Stimulated activated CD8-positive, alpha-beta memory T cell treated with anti-CD3 and anti-CD28 coated beads, Interleukin-4, amount 100 ng/mL, for 4 hours (primary cell): Measurements from ENCODE around the gene YWHAE.
"Not testable (repeated sequence)": the region's sequence is repeated elsewhere in the genome, so short reads cannot be mapped to it uniquely, and the experiment has no call there.

Source experiments
- DNase-seq, 2 donors: peaks; one replicate each; pipeline ENCODE4 v3.0.0-alpha.2; 2020; ENCODE audit warnings: low read depth in 2 of 2, low spot score in 1 of 2

Gene YWHAE

GRCh38 chr17:1413281-1413791 lies 13.3 kb upstream of the YWHAE start:
- no peak for DNase-seq

- DNase-seq: no peak
Measured at GRCh38 chr17:1412185-1413110, 12.4 kb upstream of the YWHAE start.

- DNase-seq: no peak
Measured at GRCh38 chr17:1402262-1402586, 2.2 kb upstream of the YWHAE start.

DNA sequence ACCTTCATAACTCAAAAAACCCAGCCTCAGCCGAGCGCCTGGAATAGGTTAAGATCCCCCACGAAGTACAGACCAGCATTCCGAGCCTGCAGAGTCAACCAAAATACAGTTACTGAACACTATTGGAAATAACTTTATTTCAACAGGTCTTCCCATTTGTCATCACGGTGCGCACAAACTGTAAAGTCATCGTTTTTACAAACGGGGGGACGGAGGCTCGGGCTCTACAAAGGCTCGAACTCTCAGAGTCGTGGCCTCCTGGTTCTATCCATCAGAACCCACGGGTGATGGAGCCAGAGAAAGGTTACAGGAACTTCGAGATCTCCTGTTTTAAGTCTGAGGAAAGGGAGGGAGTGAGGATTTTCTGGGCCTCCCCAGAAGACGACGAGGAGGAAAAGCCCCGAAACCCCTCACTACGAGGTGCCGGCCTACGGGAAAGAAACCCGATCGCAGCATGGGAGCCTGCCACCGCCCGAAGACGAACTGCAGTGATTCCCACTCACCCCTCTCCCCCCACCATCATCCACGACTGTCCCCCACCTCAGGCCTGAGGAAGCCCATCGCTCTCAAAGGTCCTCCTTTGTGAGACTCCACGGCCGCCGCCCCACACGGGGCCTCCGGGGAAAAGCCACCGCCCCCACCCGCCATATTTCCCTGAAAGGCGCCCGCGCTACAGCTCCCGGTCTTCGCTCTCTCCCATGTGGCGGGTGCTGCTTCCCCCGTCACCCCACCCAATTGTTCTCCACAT lies 917 bp downstream of the YWHAE start:
- DNase-seq: peak in 1 of 2 donors; percentile 20

DNA sequence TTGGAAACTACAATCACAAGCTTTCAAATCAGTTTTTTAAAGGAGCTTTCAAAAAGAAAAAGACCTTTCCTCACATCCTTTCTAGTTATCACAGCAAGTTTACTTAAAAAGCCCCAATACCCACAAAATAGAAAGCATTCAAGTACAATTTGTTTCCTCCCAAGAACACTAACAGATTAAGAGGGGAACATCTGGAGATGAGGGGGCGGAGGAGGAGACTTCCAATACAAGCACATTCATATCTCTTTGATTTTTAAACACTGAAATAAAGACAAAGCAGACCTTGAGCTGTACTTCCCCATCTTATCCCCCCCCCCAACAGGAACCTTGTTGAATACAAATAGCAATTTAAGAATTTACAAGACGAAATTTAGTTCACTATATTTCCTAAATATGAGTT lies 2.0 kb downstream of the YWHAE start:
- DNase-seq: no peak

GRCh38 chr17:1395876-1396665 lies 4.0 kb downstream of the YWHAE start:
- not testable (repeated sequence) for DNase-seq

- DNase-seq: no peak
Measured at GRCh38 chr17:1391577-1391976, 8.4 kb downstream of the YWHAE start.

DNA sequence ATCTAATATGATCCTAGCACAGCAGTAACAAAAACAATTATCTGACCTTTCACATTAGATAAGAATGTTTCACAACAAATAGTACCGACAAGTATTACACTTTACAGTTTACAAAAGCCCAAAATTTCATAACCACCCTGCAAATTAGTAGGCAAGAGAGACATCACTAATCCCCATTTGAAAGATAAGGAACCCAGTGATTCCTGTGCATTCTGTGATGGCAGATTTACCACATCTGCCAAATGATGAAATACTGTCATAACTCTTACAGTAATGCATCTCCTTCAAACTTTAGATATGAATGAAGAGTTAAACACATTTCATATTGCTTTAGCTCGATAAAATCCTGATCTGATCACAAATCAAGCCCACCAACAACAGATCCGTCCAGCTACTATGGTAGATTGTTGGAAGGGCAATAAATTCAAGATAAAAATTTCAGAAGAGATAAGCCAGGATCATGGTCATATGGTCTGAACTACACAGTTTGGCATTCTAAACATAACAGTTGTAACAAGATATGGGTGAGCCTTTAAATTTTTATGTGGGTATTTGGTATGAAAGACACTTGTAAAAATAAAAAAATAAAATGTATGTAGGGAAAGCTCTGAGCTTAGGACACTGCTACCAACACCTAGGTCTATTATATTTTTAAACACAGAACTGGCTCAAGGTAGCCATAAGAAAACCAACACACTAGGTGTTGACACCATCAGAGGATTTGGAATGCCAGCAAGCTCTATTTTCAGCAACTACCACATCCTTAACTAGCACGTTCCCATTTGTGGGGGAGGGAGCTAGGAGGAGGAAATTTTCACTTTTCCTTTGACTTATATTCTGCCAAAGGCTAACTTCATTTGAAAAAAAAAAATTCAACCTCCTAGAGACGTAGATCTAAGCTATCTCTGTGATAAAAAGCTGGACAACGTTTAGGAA lies 9.3 kb downstream of the YWHAE start:
- DNase-seq: no peak

GRCh38 chr17:1387490-1388227 lies 12.4 kb downstream of the YWHAE start:
- DNase-seq: not testable (repeated sequence)

GRCh38 chr17:1386675-1387190 lies 13.3 kb downstream of the YWHAE start:
- DNase-seq: not testable (repeated sequence)

- no peak for DNase-seq
Measured at GRCh38 chr17:1386265-1386664, 13.8 kb downstream of the YWHAE start.

DNA sequence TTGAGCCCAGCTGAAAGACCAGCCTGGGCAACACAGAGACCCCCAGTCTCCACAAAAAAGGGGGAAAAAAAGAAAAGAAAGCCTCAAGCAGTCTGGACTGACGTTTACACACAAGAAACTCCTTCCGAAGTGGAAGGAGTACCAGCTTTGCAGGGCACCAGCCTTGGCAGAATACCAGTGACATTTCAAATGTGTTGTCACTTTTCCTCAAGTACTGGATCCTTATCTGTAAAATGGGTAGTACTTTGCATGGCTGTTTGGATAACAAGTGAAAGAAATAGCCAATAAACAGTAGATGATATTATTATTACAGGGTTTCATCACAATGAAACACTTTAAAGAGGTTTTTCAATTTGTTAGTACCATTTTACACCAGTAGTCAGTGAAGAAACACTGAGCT lies 14.2 kb downstream of the YWHAE start:
- no peak for DNase-seq

- no peak for DNase-seq
Measured at GRCh38 chr17:1384905-1385435, 15.1 kb downstream of the YWHAE start.

DNA sequence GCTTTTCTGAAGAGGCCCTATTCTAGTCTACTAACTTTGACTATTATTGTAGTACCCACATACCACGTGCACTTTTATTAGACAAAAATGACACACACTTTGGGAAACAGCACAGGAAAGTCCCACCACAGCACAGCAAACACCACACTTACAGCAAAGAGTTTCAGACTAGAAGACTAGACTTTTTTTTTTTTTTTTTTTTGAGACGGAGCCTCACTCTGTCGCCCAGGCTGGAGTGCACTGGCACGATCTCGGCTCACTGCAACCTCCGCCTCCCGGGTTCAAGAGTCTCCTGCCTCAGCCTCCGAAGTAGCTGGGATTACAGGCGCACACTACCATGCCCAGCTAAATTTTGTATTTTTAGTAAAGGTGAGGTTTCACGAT lies 20.1 kb downstream of the YWHAE start:
- DNase-seq: no peak

GRCh38 chr17:1379208-1379929 lies 20.7 kb downstream of the YWHAE start:
- DNase-seq: no peak

- not testable (repeated sequence) for DNase-seq
Measured at GRCh38 chr17:1378476-1378860, 21.6 kb downstream of the YWHAE start.

GRCh38 chr17:1377334-1377733 lies 22.7 kb downstream of the YWHAE start:
- no peak for DNase-seq

DNA sequence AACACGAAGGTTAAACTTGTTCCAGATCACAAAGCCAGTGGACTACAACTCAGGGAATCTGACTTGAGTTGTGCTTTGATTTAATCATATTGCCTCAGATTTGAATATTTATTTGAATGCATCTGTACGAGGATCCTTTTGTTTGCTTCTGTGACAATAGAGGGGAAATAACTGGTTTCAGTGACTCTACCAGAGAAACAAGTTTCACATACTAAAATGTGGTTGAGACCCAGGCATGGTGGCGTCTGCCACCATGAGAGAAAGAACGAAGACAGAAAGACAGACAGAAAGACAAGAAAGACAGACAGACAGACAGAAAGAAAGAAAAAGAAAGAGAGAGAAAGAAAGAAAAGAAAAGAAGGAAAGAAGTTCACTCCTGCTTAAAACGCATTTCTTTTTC lies 24.0 kb downstream of the YWHAE start:
- DNase-seq: no peak

DNA sequence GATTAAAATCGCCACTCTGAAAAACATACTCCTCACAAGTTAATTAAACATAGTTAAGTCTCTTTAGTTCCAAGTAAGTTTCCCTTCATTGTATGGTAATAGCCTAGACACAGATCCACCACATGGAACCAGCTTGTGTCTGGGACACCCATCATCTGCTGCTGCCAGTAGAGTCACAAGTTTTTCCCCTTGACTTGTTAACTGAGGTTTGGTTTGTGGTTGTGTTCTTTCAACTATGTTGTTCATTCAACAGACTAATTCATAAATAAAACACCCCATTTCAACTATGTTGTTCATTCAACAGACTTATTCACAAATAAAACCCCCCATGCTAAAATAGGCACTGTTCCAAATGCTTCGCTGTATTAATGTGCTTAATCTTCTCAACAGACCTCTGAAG lies 24.4 kb downstream of the YWHAE start:
- no peak for DNase-seq
